Non-pigmented ciliary epithelial cell (primary cell): ENCODE measurements around the gene AGAP1.

Experiments
- DNase-seq: peaks from one replicate; pipeline ENCODE4 v3.0.0-alpha.2; 2010; ENCODE audit warnings: low read depth

Gene AGAP1

GRCh38 chr2:235609321-235609720 lies 115.5 kb downstream of the AGAP1 start:
- no peak for DNase-seq

DNA sequence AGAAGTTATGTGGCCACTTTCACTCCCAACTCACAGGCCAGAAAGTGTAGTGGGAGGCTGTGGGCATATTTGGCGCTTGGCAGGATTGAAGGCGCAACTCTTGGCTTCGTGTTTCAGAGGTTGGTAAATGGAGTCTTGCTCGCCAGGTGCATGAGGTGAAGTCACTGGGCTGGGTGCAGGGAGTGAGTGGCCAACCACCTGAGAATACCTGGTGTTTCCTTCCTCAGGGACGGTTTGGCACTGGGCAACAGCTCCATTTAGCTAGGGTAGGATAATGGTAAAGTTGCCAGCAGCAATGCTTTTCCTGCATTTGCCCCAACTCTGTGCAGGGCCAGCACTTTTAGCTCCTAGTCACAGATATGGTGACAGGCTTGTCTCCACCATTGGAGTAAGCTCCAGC lies 115.9 kb downstream of the AGAP1 start:
- DNase-seq = no peak

GRCh38 chr2:235610696-235611257 lies 116.9 kb downstream of the AGAP1 start:
- no peak for DNase-seq

- DNase-seq = no peak
Measured at GRCh38 chr2:235611349-235611748, 117.5 kb downstream of the AGAP1 start.

GRCh38 chr2:235611756-235612155 lies 117.9 kb downstream of the AGAP1 start:
- DNase-seq = no peak

DNA sequence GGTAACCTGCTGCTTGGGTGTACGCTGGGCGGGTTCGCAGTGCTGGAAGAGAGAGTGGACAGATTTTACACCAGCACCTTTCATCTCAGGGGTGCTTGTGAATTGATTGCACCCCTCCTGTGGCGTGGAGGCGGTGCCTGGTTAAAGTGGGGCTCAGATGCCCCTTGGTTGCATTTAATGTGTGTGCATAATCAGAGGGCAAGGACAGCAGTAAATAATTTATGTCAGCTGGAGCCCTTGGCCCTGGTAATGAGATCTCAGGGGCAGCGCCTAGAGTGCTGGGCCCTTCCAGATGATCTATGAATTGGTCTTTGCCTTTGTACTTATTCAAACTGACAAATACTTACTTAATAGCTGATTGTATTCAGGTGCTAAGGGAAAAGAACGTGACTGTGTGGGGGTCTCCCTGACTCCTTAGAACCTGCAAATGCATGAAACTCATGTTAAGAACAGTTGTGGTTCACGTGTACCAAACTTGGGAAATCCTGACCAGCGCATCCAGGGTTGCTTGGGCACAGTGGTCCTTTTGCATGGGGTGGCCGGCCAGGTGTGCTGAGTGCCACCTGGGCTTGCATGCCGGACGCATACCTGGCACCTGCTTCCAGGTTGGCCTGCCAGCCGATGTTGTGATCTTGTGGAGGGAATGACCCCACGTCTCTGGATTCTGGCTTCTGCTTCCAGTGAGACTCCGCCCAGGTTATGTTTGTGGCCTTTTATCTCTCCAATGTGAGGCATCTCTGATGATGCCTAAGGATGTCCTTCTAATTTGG lies 118.5 kb downstream of the AGAP1 start:
- no peak for DNase-seq

DNA sequence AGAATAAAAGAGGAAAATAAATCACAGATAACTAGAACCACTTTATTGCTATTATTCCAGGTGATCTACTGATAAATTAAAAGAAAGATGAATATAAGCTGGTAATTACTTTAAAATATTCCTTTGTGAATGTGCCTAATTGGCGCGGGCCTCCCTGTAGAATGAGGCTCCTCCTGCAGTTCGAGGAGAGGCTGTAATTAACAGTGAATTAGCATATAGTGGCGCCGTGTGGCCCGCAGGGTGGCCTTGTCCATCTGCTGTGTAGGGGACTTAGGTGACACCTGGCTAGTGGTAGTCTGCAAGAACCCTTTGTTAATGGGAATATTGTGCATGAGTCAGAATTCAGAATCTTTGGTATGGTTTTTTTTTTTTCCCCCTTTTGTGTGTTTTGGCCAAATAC lies 119.8 kb downstream of the AGAP1 start:
- no peak for DNase-seq

GRCh38 chr2:235614176-235614860 lies 120.5 kb downstream of the AGAP1 start:
- no peak for DNase-seq

DNA sequence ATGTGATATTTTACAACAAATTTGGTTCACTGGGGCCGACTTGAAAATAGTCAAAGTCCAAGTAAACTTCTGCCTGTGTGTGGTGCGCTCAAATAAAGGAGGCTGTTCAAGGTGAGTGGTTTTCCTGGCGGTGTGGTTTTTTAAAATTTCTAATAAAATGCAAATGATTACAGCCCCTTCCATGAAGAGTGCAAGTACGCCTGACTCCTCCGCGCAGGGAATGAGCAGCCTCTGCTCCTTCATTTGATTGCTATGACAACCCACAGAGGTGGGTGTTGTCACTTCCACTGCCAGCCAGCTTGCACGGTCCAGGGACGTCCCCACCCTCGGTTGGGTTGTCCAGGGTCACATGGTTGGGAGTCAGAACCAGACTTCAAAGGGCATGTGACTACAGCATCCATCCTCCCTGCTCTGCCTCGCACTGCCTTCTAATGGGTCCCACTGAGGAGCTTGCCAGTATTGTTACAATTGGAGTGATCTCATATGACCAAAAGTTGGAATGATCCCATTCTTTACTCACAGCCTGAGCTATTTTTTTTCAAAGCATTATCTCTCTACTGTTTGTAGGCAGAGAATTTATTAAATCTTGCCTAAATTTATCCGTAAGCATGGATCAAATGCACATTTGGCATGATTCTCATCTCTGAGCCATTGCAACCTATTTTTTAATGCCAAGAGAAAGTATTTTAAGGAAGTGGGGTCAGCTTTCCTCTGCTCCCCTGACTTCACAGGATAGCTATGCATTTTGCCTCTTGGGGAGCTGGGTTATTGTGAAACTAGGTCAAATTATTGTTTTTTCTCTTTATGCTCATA lies 121.3 kb downstream of the AGAP1 start:
- DNase-seq = no peak

GRCh38 chr2:235616885-235617284 lies 123.0 kb downstream of the AGAP1 start:
- no peak for DNase-seq

DNA sequence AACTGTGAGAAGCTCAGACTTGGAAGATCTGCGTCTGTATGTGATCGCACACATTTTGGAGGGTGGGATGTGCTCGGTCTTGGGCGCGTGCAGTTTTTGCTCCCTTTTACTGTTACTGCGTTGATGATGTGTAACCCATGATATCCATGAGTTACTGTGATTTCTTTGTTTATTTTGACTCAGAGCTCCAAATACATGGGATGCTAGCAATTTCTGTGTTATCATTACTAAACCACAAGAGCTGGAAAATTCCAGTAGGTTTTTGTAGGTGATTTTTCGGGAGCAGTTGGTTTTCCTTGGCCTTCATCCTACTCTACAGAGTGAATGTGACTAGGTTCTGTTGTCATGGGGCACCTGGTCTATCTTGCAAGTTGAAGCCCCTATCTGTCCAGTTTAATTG lies 124.2 kb downstream of the AGAP1 start:
- DNase-seq = no peak

DNA sequence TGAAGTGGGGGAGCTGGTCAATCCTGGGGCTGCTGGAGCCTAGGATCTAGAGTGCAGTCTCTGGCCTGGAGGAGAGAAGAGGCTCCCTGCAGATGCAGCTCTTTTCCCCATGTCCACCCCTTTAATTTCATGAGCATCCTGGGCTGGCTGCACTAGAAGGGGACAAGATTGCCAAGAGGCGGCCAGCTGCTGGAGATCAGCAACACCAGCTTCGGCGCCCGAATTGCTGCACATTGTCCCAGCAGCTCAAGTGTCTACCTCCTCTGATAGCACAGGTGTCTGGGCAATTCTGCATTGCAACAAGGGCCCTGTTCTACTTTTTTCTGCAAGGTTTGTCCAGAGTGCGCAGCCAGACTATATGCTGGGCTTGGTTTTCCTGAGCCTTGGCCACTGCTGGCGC lies 125.7 kb downstream of the AGAP1 start:
- no peak for DNase-seq

GRCh38 chr2:235621736-235622135 lies 127.9 kb downstream of the AGAP1 start:
- no peak for DNase-seq

DNA sequence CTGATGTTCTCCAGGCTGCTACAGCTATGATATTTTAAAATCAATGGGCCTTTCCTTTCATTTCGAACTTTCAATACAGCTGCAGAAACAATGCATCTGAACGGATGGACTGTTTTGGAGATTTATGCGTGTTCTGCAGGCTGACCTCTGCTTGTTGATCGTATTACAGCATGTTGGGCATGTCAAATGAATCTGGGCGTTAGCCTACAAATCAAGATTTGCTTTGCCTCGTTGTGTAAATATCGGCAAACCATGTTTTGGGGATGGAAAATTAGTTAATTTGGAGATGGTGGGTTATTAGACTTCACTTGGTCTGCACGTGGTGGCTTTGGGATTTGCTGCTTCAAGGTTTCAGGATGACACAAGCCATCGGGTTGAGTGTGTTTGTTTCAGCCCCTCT lies 129.3 kb downstream of the AGAP1 start:
- no peak for DNase-seq

DNA sequence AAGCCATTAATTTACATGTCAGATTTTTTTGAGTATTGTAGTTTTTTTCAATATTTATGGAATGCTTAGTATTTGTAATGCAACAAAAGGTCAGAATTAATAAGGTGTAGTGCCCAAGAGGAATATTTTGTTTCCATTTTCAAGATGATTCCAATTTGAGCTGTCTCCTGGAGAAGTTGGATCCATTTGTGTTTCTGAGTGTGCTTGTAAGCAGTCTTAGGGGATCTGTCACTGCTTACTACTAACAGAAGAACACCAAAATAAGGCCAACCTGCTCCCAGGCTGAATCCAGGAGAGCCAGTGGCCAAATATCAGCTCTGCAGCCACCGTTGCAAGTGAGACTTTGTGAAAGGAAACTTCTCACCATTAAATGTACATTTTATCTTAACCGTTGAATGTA lies 129.9 kb downstream of the AGAP1 start:
- no peak for DNase-seq

- no peak for DNase-seq
Measured at GRCh38 chr2:235626658-235627057, 132.8 kb downstream of the AGAP1 start.

- DNase-seq = no peak
Measured at GRCh38 chr2:235627682-235628081, 133.8 kb downstream of the AGAP1 start.

DNA sequence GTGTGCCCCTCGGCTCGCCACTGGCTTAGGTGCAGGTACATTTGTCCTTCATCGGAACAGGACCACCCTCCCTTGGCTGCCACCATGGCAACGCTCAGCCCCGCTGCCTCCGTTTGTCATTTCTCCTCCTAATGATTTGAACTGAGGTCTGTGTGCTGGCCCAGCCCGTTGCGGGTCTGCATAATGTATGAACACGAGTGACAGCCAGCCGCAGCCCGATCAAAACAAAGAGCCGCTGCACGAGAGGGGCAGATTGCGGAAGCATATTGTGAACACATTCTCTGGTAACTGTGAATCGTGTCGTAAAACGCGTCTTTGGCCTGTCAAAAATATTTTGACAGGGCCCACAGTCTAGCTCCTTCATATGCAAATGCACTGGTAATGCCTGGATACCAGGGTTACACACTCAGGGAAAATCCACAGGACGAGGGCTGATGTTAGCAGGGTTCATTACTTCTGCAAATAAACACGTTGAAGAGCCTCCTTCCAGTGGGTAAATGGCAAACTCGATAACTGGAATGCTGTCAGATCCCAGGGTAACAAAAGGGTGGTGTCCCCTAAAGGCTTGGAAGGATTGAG lies 137.0 kb downstream of the AGAP1 start:
- no peak for DNase-seq

GRCh38 chr2:235634435-235635158 lies 140.8 kb downstream of the AGAP1 start:
- no peak for DNase-seq

DNA sequence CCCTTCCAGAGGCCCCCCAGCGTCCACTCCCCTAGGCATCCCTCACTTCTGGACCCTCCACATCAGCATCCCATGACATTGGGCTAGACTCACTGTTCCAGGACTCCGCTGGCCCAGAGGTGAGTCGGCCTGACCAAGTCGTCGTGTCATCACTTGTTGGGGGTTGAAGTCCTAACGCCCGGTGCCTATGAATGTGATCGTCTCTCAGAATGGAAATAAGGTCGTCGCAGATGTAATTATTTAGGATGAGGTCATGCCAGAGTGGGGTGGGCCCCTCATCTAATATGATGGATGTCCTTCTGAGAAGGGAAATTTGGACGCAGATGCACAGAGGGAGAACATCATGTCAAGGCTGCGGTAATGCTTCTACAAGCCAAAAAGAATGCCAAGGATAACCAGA lies 142.7 kb downstream of the AGAP1 start:
- DNase-seq = no peak

DNA sequence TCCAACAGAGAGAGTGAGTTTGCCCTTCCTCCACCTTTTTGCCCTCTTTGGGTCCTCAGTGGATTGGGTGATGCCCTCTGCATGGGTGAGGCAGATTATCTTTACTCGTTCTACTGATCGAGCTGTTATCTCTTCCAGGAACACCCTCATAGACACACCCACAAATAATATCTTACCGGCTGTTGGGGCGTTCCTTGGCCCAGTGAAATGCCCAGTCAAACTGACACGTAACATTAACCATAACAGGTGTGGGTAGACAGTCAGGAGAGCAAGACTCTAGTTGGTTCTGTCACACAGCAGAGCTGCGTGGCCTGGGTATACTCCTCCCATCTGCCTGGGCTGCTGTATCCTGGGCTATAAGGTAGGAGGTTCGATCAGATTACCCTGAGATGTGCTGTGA lies 144.1 kb downstream of the AGAP1 start:
- DNase-seq = no peak
